MG63 (cell line): Measurements from ENCODE around the gene ATAD3B. TPM values are rescaled to one million over a fixed set of nuclear protein-coding genes. Genes with fewer than 3 reads are reported as not detected.

Source experiments
- DNase-seq: peaks from one replicate; pipeline ENCODE4 v3.0.0-alpha.2; 2020
- H3K27me3 ChIP-seq: fragments of 250-450 bp; sonication (Bioruptor Pico); 2 replicates; pipeline ENCODE4 v1.5.1; 2020; ENCODE audit warnings: mild to moderate bottlenecking, moderate library complexity
- H3K36me3 ChIP-seq: fragments of 250-450 bp; sonication (Bioruptor Pico); 2 replicates; pipeline ENCODE4 v1.5.1; 2020; ENCODE audit warnings: mild to moderate bottlenecking, moderate library complexity
- H3K4me3 ChIP-seq: fragments of 250-450 bp; sonication (Bioruptor Pico); 2 replicates; pipeline ENCODE4 v1.5.1; 2020; ENCODE audit warnings: mild to moderate bottlenecking, moderate library complexity
- H3K9me3 ChIP-seq: fragments of 250-450 bp; sonication (Bioruptor Pico); 2 replicates; pipeline ENCODE4 v1.5.1; 2020; ENCODE audit warnings: mild to moderate bottlenecking, moderate library complexity
- total RNA-seq: library from RNA; depleted of rRNA; stranded (reverse); fragments of >200 nt; shearing (Covaris generic); gene quantifications from 2 replicates; pipeline ENCODE4 v1.2.3, GENCODE V29; 2014; ENCODE audit warnings: low replicate concordance

The ATAD3B gene
- total RNA-seq, 1 experiment from 2014 or later: 36.6 TPM

DNA sequence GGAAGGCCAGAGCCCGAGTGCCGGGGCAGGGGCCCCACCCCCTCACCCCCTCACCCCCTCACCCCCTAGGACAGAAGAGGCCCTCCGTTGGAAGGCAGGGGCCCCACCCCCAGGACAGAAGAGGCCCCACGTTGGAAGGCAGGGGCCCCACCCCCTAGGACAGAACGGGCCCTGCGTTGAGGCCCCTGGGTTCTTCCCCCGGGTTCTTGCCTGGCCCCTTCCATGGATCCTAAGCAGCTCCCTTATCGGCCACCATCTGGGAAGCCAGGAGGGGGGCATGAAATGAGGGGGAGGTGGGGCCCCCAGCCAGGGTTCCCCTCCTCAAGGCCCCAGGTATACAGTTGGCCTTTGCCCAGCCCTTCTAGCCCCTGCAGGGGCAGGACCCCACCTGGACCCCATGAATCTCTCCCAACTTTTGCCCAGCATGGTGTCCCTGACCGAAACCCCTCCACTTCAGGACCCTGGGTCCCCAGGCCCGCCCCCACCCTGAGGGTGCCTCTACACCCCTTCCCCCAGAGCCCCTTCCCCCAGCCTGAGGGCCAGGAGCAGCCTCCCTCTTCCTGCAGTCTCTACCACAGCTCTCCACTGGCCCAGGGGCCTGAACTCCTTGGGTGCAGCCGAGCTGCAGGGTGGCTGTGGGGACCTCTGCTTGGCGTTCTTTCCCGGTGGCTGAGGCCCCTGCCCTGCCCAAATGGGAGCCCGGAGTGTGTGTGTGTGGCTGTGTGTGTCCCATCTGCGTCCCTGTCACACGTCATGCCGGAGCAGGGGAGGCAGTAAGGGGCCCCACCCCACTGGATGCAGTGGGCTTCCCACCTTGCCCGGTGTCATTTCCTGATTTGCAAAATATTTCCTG, 40.3 kb upstream of the ATAD3B start:
- Histone ChIP-seq H3K27me3 (no peaks in the 10 kb centered on the region), H3K9me3 (no peaks in the 10 kb centered on the region), H3K36me3 (no peaks in the 10 kb centered on the region), H3K4me3 (no peak overlapping the region)
- no peak for DNase-seq

DNA sequence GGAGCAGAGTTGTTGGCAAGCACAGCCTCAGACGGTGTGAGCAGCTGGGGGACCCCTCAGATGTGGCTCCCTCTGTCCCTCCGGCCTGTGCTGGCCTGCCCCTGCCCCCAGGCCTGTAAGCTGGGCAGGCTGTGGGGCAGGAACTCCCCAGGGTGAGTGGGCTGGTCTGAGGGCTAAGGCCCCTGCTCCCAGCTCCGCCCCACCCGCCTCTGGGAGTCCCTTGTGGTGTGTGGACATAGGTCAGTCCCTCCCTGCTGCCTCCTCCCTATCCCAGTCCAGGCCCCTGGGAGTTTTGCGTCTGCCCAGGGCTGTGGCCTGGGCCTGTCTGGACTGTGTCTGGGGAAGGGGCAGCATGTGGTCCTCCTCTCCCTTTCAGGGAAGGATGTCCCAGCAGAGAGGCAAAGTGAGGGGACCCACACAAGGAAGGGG, 39.7 kb upstream of the ATAD3B start:
- Histone ChIP-seq H3K4me3 (no peak overlapping the region), H3K27me3 (no peaks in the 10 kb centered on the region), H3K9me3 (no peaks in the 10 kb centered on the region), H3K36me3 (no peaks in the 10 kb centered on the region)
- no peak for DNase-seq

DNA sequence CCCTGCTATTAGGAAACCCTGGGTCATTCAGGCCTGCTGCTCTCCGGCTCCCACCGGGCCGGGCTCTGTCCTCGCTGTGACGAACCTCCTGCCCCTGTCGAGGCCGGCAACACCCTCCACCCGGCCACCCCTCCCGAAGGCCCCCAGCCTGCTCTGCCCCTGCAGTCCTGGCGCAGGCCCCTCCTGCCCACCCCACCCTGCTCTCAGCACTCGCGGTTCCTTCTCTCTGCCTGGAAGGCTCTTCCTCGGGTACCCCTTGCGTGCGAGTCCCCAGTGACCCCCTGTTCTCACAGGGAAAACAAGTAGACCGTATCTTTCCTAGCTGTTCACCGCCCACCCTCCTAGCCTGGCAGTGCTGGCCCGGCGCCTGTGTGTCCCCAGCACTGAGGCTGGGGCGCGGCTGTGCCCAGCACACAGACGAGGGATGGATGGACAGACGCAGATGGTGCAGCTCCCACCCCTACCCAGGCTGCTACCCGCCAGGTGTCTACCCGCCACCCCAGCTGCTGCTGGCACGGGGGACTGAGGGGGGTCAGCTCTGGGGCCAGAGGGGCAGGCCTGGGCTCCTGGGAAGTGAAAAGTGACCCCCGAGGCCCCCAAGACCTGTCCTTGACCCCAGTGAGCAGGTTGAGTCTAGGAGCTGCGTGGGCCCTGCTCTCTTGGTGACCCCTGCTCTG, 39.2 kb upstream of the ATAD3B start:
- no peaks in the 10 kb centered on the region for H3K36me3 ChIP-seq
- DNase-seq: no peak
- H3K4me3 ChIP-seq: no peak overlapping the region
- no peaks in the 10 kb centered on the region for H3K9me3 ChIP-seq
- no peaks in the 10 kb centered on the region for H3K27me3 ChIP-seq

DNA sequence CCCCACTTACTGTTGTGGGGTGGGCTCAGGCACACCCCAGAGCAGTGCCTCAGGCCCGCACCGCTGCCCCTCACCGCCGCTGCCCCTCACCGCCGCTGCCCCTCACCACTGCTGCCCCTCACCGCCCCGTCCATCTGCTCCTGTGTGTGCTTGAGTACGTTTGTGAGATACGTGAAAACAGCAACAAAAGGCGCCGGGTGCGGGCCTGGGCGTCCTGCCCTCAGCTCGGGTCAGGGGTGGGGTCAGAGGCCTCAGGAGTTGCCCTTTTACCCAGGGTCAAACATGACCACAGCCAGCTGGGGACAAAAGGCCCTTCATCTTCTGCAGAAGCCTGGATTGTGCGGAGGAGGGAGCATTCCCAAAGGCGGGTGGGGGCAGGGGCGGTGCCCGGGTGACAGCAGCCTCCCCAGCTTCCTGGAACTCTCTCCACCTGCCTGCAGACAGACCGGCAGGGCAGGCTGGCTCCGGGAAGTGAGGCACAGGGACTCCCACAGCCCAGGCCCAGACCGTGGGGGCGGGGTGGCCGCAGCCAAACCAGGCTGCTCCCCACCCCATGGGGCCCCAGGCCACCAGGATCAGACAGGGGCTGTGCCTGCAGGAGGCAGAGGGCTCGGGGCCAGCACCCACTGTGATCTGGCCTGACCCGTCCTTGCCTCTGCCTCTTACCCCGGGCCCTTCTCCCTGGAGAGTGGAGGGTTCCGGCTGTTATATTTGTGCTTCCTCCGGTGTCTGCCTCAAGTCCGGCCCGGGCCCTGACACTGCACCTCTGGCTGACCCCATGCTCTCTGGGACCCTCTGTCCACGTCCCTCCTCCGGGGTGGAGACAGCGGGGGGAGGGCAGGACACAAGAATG, 38.4 kb upstream of the ATAD3B start:
- H3K9me3 ChIP-seq: no peaks in the 10 kb centered on the region
- H3K36me3 ChIP-seq: no peaks in the 10 kb centered on the region
- peak; percentile 29 for DNase-seq
- no peak overlapping the region for H3K4me3 ChIP-seq
- no peaks in the 10 kb centered on the region for H3K27me3 ChIP-seq

DNA sequence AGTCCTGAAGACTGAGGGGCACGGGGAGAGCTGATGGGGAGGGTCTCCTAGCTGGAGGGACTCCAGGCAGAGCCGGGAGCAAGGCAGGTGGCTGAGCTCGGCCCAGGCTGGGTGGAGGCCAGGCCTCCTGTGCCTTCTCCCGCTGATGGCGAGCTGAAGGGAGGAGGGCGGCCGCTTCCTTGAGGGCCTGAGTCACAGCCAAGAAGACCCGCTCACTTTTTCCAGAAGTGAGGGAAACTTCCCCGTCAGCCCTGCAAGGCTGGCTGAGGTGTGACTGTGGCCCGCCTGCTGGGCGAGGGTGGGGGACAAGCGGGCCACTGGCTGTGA, 37.8 kb upstream of the ATAD3B start:
- DNase-seq: no peak

DNA sequence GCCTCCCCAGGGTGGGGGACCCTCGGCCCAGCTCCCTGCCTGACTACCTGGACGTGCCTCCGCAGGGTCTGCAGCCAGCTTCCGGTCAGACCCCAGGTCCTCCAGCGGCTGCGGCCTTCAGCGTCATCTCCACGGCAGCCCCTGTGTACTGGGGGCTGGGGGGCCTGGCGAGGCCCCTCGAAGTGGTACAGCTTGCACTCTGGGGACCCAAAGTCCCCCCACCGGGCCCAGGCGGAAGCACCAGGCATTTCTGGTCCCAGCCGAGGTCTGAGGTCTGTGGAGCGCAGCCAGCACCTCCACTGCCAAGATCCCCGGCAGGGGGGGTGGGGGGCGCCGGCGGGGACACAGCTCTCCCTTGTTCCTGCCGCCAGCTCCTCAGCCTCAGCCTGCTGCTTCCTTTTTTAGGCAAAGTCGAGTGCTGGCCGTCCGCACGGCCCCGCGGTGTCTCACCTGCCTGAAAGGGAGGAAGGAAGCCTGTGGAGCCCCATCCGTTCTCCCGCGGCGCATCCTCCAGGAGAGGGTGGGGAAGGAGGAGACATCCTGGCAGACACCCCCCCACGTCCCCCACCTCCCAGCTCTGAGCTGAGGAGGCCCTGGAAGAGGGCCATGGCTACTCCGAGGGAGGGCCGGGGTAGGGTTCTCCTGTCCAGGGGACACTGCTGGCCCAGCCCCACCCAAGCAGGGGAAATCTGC, 37.3 kb upstream of the ATAD3B start:
- no peak overlapping the region for H3K4me3 ChIP-seq
- no peaks in the 10 kb centered on the region for H3K27me3 ChIP-seq
- no peaks in the 10 kb centered on the region for H3K36me3 ChIP-seq
- H3K9me3 ChIP-seq: no peaks in the 10 kb centered on the region
- no peak for DNase-seq

More for the DNA sequence above, 37.8 kb upstream of the ATAD3B start:
- Histone ChIP-seq H3K4me3 (no peak overlapping the region), H3K9me3 (no peaks in the 10 kb centered on the region), H3K36me3 (no peaks in the 10 kb centered on the region), H3K27me3 (no peaks in the 10 kb centered on the region)

DNA sequence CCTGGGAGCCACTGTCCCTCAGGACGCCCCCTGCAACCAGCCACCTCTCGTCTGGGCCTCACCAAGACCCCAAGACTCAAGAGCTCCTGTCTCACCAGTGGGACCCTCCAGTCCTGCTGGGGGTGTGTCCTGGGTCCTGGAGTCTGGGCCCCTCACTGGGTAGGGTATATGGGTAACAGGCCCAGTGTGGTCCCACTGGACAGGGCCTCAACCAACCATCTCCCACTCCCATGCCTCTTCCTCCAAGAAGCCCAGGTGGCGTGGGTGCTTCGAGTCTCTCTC, 36.8 kb upstream of the ATAD3B start:
- Histone ChIP-seq H3K9me3 (no peaks in the 10 kb centered on the region), H3K27me3 (no peaks in the 10 kb centered on the region), H3K4me3 (no peak overlapping the region), H3K36me3 (no peaks in the 10 kb centered on the region)
- no peak for DNase-seq

DNA sequence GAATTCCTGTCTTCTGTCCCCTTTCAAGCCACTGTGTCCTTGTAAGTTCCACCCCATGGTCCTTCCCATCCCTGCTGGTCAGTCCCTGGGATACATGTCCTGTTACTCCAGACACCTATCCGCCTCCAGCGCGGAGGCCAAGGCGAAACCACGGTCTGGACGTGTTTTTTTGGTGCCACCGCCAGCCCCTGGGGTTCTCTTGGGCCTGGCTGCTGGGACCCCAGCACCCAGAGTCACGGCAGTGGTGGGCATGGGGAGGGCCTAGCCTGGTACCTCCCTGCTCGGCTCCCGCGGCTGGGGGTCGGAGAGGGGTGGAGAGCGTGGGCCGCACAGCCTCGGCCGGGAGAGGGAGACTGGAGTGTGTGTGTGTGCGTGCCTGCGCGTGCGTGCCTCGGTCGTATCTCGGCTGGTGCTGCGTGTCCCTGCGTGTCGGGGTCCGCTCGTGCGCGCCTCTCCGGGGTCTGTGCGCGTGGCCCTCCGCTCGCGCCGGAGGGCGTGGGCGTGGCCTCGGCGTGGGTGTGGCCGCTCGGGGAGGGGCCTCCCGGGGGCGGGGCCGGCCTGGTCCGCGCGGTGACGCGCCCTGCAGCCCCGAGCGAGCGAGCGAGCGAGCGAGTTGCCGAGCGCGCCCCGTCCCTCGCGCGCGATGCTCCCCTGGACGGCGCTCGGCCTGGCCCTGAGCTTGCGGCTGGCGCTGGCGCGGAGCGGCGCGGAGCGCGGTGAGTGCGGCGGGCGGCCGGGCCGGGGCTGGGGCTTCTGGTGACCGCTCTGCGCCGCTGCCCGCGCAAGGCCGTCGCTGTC, 36.3 kb upstream of the ATAD3B start, which contains the start of gene VWA1:
Gene VWA1, plus strand, starts transcription at position 585 of the 798 bp plus-strand sequence. Its CDS starts 59 bp downstream, at position 644.
- Histone ChIP-seq H3K36me3 (no peaks in the 10 kb centered on the region), H3K4me3 (peak within 1 kb of the TSS; percentile 23; the same call in 1 of the 2 replicates), H3K9me3 (no peaks in the 10 kb centered on the region), H3K27me3 (no peaks in the 10 kb centered on the region)
- DNase-seq: peak; percentile 66

DNA sequence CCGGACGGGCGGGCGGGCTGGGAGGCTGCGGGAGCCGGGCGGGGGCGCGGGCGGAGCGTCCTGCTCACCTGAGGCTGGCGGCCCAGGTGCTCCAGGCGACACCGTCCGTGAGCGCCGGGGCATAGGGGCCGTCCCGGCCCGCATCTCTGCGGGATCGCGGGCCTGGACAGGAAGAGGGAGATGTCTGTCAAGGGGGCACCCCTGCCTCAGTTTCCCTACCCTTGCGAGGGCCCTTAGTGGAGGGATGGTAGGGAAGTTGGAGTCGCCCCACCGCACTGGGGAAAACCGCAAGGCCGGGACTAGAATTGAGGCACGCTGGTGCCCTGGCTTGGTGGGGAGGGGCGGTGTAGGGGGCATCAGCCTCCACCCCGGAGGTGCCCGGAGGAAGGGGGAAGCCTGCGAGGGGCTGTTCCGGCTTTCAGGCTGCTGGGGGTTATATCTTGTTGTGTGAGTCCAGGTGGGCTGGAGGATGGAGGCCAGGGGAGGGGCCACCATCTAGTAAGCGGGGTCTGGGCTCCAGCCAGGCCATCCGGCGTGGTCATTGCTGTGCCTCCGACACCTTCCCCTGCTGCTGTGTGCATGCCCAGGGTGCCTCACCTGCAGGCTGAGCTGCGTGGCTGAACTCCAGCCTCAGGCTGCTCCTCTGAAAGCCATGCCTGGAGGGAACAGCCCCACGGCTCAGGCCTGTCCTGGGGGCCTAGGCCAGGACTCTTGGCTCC, 35.5 kb upstream of the ATAD3B start:
- H3K27me3 ChIP-seq: no peaks in the 10 kb centered on the region
- H3K36me3 ChIP-seq: no peaks in the 10 kb centered on the region
- no peak for DNase-seq
- H3K9me3 ChIP-seq: no peaks in the 10 kb centered on the region
- peak overlapping the region; percentile 23; the same call in 1 of the 2 replicates for H3K4me3 ChIP-seq

DNA sequence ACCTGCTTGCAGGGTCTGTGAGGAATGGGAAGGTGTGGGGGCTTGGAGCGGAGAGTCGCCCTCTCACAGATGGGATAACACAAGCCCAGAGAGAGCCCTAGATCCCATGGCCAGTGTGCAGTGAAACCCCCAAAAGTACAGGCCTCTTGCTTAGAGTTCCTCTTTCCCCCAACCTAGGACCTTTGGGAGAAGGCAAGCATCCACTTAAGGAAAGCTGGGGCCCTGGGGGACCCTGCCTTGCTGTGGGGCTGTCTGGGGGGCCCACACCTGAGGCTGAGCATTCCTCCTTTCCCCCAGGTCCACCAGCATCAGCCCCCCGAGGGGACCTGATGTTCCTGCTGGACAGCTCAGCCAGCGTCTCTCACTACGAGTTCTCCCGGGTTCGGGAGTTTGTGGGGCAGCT, 34.9 kb upstream of the ATAD3B start:
- Histone ChIP-seq H3K9me3 (no peaks in the 10 kb centered on the region), H3K27me3 (no peaks in the 10 kb centered on the region), H3K4me3 (no peak overlapping the region), H3K36me3 (no peaks in the 10 kb centered on the region)
- DNase-seq: no peak

DNA sequence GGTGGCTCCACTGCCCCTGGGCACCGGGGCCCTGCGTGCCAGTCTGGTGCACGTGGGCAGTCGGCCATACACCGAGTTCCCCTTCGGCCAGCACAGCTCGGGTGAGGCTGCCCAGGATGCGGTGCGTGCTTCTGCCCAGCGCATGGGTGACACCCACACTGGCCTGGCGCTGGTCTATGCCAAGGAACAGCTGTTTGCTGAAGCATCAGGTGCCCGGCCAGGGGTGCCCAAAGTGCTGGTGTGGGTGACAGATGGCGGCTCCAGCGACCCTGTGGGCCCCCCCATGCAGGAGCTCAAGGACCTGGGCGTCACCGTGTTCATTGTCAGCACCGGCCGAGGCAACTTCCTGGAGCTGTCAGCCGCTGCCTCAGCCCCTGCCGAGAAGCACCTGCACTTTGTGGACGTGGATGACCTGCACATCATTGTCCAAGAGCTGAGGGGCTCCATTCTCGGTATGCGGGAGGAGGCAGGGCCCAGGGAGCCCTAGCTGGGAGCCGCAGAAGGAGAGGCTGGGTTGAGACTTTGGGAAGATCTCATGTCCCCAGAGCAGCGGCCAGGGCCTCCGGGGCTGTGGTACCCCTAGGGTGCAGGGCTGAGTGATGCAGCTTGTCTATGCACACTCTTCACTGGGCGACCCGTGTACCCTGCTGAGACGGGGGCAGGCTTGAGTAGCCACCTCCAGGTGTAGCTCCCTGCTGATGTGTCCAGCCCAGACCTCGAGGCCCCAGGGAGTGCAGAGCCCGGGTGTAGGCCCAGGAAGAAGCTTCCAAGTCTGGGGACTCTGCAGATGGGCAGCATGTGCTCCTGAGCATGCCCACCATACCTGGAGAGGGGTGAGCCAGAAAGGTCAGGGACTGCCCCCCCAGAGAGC, 34.3 kb upstream of the ATAD3B start:
- no peaks in the 10 kb centered on the region for H3K36me3 ChIP-seq

DNA sequence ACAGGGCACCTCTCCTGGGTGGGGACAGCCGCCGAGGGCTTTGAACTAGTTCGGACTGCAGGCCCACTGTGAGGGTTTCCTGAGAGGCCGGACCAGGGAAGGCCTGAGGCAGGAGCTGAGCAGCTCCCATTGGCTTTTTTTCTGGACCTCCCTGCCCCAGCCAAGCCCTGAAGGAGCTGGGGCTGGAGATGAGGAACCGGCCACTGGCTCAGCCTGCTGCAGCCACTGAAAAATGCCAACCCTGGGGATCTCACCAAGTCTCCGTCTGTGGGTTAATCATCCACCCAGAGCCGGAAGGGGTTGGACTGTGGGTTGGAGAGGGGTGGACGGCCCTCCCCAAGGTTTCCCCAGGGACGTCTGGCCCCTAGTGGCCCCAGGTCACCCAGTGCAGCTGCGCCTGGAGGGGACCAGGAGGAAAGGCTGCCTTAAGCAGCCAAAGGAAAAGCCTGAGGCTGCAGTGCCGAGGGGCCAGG, 33.6 kb upstream of the ATAD3B start:
- Histone ChIP-seq H3K27me3 (no peaks in the 10 kb centered on the region), H3K4me3 (no peak overlapping the region), H3K36me3 (no peaks in the 10 kb centered on the region), H3K9me3 (no peaks in the 10 kb centered on the region)
- no peak for DNase-seq

More for the DNA sequence above, 34.3 kb upstream of the ATAD3B start:
- Histone ChIP-seq H3K9me3 (no peaks in the 10 kb centered on the region), H3K4me3 (no peak overlapping the region), H3K27me3 (no peaks in the 10 kb centered on the region)
- no peak for DNase-seq

DNA sequence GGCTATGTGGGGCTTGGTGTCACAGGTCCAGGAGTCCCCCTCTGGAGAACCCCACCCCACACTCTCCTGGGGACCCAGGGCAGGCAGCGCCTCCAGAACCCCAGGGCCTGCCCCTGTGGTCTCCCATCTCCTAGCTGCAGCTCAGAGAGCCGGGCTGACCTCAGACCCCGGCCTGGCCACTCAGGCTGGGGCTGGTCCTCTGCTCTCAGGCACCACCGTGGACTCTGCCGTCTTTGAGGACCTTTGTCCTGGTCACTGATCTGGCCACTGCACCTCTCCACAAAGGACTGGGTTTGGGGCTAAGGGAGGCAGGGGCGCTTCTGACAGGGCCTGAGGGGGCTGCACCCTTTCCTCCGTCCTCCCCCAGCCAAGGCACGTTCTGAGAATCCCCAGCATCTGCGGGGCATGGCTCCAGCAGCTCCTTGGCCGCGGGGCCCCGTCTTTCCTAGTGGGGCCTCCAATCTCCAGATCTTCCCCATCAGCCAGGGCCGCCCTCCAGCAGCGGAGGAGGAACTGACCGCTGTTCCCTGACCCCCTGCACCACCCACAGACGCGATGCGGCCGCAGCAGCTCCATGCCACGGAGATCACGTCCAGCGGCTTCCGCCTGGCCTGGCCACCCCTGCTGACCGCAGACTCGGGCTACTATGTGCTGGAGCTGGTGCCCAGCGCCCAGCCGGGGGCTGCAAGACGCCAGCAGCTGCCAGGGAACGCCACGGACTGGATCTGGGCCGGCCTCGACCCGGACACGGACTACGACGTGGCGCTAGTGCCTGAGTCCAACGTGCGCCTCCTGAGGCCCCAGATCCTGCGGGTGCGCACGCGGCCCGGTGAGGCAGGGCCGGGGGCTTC, 32.8 kb upstream of the ATAD3B start:
- Histone ChIP-seq H3K9me3 (no peaks in the 10 kb centered on the region), H3K4me3 (no peak overlapping the region), H3K27me3 (no peaks in the 10 kb centered on the region), H3K36me3 (no peaks in the 10 kb centered on the region)
- no peak for DNase-seq
